K562 (cell line): Measurements from ENCODE around the gene WDR86. TPM values are rescaled to one million over a fixed set of nuclear protein-coding genes. Genes with fewer than 3 reads are reported as not detected.

Experiments
- CBX5 ChIP-seq: IDR thresholded peaks from 2 replicates; pipeline ENCODE4 v1.6.1; 2014; ENCODE audit warnings: low read depth, borderline replicate concordance
- CHD2 ChIP-seq: IDR thresholded peaks from 2 replicates; pipeline ENCODE4 v1.6.1; 2011; ENCODE audit warnings: low read depth, low read length
- CREB3 ChIP-seq: fragments of 450-650 bp; conservative IDR thresholded peaks from 2 replicates; pipeline ENCODE4 v1.6.1; 2016; ENCODE audit warnings: missing genetic modification characterization, low read depth, mild to moderate bottlenecking, missing compliant biosample characterization, moderate library complexity
- DDX20 ChIP-seq: fragments of 450-650 bp; IDR thresholded peaks from 2 replicates; pipeline ENCODE4 v1.6.1; 2016; ENCODE audit warnings: missing genetic modification characterization, low read depth, mild to moderate bottlenecking, missing compliant biosample characterization, moderate library complexity
- ELF2 ChIP-seq: fragments of 250-450 bp; sonication (Bioruptor Pico); IDR thresholded peaks from 2 replicates; pipeline ENCODE4 v1.5.0; 2021; ENCODE audit warnings: mild to moderate bottlenecking
- ELK3 ChIP-seq: fragments of 450-650 bp; formaldehyde crosslinking; IDR thresholded peaks from 2 replicates; pipeline ENCODE4 v1.4.0; 2020; ENCODE audit warnings: mild to moderate bottlenecking
- EP400 ChIP-seq: fragments of 450-650 bp; IDR thresholded peaks from 2 replicates; pipeline ENCODE4 v1.6.1; 2017; ENCODE audit warnings: antibody characterized with exemption, mild to moderate bottlenecking, moderate library complexity
- FOXP4 ChIP-seq: sonication (generic); formaldehyde crosslinking; IDR thresholded peaks from 2 replicates; pipeline ENCODE4 v1.8.0; 2022; ENCODE audit warnings: mild to moderate bottlenecking, missing genetic modification reagents, borderline replicate concordance
- GABPB1 ChIP-seq: sonication (generic); formaldehyde crosslinking; IDR thresholded peaks from 2 replicates; pipeline ENCODE4 v1.8.0; 2022; ENCODE audit warnings: mild to moderate bottlenecking, missing genetic modification reagents
- MECOM ChIP-seq: fragments of 250-450 bp; sonication (Bioruptor Pico); IDR thresholded peaks from 2 replicates; pipeline ENCODE4 v1.8.0; 2022; ENCODE audit warnings: inconsistent platforms
- MEF2D ChIP-seq: conservative IDR thresholded peaks from 2 replicates; pipeline ENCODE4 v1.6.1; 2016; ENCODE audit warnings: low read depth, missing genetic modification characterization, missing compliant biosample characterization
- MTA2 ChIP-seq: fragments of 450-650 bp; IDR thresholded peaks from 2 replicates; pipeline ENCODE4 v1.6.1; 2016; ENCODE audit warnings: low read depth
- NCOR1 ChIP-seq: fragments of 450-650 bp; IDR thresholded peaks from 2 replicates; pipeline ENCODE4 v1.6.1; 2016; ENCODE audit warnings: mild to moderate bottlenecking, moderate library complexity
- PREB ChIP-seq: sonication (generic); formaldehyde crosslinking; IDR thresholded peaks from 2 replicates; pipeline ENCODE4 v1.8.1; 2023; ENCODE audit warnings: mild to moderate bottlenecking, missing genetic modification reagents
- RBFOX2 ChIP-seq: fragments of 200-400 bp; formaldehyde crosslinking; IDR thresholded peaks from 2 replicates; pipeline ENCODE4 v1.6.1; 2017; ENCODE audit warnings: low read depth, mild to moderate bottlenecking, low read length, moderate library complexity
- RCOR1 ChIP-seq, 2 experiments: IDR thresholded peaks; 2 replicates each; pipeline ENCODE4 v1.6.1; 2012; ENCODE audit warnings: low read depth in 2 of 2, low read length in 2 of 2, borderline replicate concordance in 1 of 2, improper control_type of control experiment in 1 of 2
- SNRNP70 ChIP-seq: fragments of 200-400 bp; formaldehyde crosslinking; optimal IDR thresholded peaks from 2 replicates; pipeline ENCODE3; 2017; ENCODE audit warnings: low read depth, low read length
- SRF ChIP-seq, 2 experiments: fragments of 250-450, 450-650 bp in 1 of 2; sonication (Bioruptor Pico) in 1 of 2; sonication (generic) in 1 of 2; formaldehyde crosslinking; IDR thresholded peaks; 2 replicates each; pipeline versions ENCODE4 v1.5.0 to v1.5.1; 2020 to 2022; ENCODE audit warnings: mild to moderate bottlenecking in 1 of 2, missing genetic modification reagents in 1 of 2
- YBX1 ChIP-seq: fragments of 450-650 bp; IDR thresholded peaks from 2 replicates; pipeline ENCODE4 v1.7.1; 2016; ENCODE audit warnings: mild to moderate bottlenecking
- ZBTB1 ChIP-seq: sonication (generic); formaldehyde crosslinking; IDR thresholded peaks from 2 replicates; pipeline ENCODE4 v1.8.1; 2023; ENCODE audit warnings: missing genetic modification reagents, low read depth, mild to moderate bottlenecking, borderline replicate concordance
- ZFP36 ChIP-seq: fragments of 150-350 bp; IDR thresholded peaks from 2 replicates; pipeline ENCODE4 v1.6.1; 2018; ENCODE audit warnings: low read length, low read depth; ENCODE audit not compliant: partially characterized antibody
- ZNF146 ChIP-seq: IDR thresholded peaks from one replicate; pipeline ENCODE4 v1.6.1; 2018; ENCODE audit warnings: missing compliant biosample characterization; ENCODE audit not compliant: unreplicated experiment
- ZNF224 ChIP-seq: sonication (generic); formaldehyde crosslinking; IDR thresholded peaks from 2 replicates; pipeline ENCODE4 v1.8.0; 2022; ENCODE audit warnings: mild to moderate bottlenecking, missing genetic modification reagents
- ZNF24 ChIP-seq: fragments of 450-650 bp; IDR thresholded peaks from 2 replicates; pipeline ENCODE4 v1.6.1; 2016
- ZNF384 ChIP-seq: IDR thresholded peaks from 2 replicates; pipeline ENCODE4 v1.6.1; 2012; ENCODE audit warnings: low read depth, low read length, improper control_type of control experiment
- ZNF551 ChIP-seq: fragments of 250-450 bp; sonication (Bioruptor Pico); IDR thresholded peaks from 2 replicates; pipeline ENCODE4 v1.5.0; 2021; ENCODE audit warnings: mild to moderate bottlenecking, moderate library complexity
- ZNF586 ChIP-seq: fragments of 450-650 bp; formaldehyde crosslinking; conservative IDR thresholded peaks from 2 replicates; pipeline ENCODE4 v1.4.0; 2020; ENCODE audit warnings: mild to moderate bottlenecking, moderate library complexity
- polyA plus RNA-seq, 8 experiments: library from polyadenylated mRNA; depleted of rRNA in 4 of 8; stranded (reverse) in 5 of 8; unstranded in 3 of 8; fragments of >200 nt; fragmentation: Nextera tagmentation in 2 of 8; fragmentation: Illumina TruSeq in 1 of 8; extraction: Ambion mirVana in 2 of 8; extraction: Trizol in 1 of 8; gene quantifications; 2 replicates each; pipeline versions ENCODE4 v1.2.1 to v1.2.3, GENCODE V29; 2011 to 2014; ENCODE audit warnings: inconsistent platforms in 1 of 8, missing spikeins in 1 of 8
- total RNA-seq, 7 experiments: library from RNA; depleted of rRNA in 6 of 7; stranded (reverse); fragments of >200 nt in 6 of 7; fragmentation: Illumina TruSeq in 2 of 7; extraction: Trizol in 2 of 7; gene quantifications; 2 replicates each; pipeline versions ENCODE4 v1.2.1 to v1.2.3, GENCODE V29; 2011 to 2021; ENCODE audit warnings: low replicate concordance in 1 of 7

The WDR86 gene
- total and polyA plus RNA-seq, 9 of the 15 experiments (the other 6 are each of a cell fraction or from before 2014, with no cell fraction given) = 0.24 TPM; not detected in 8

GRCh38 chr7:151368136-151368571, 41.7 kb downstream of the WDR86 start (continued):
- no peak for TF ChIP-seq MEF2D
- TF ChIP-seq SNRNP70 = peak; percentile 46
- TF ChIP-seq ELK3 (CRISPR knock-in tag) = no peak
- TF ChIP-seq CBX5 = no peak
- no peak for TF ChIP-seq CHD2
- no peak for TF ChIP-seq RBFOX2
- TF ChIP-seq ZNF551 (CRISPR knock-in tag) = no peak
- 0 out of 4 replicates have a peak, but pooled peaks of 1 of the 2 experiments have one; percentile 36 for TF ChIP-seq SRF (CRISPR knock-in tag; IDR thresholded peaks at IDR 0.05)
- TF ChIP-seq ELF2 (CRISPR knock-in tag) = no peak
- TF ChIP-seq PREB (CRISPR knock-in tag) = no peak
- TF ChIP-seq ZNF384 = no peak
- no peak for TF ChIP-seq MTA2
- TF ChIP-seq FOXP4 = no peak
- TF ChIP-seq YBX1 = no peak
- 0 out of 2 replicates have a peak, but pooled peaks have one; percentile 20 for TF ChIP-seq GABPB1 (CRISPR knock-in tag)
- TF ChIP-seq ZNF146 (CRISPR knock-in tag) = no peak
- TF ChIP-seq ZNF24 = peak; percentile 37; the same call in 1 of the 2 replicates
- TF ChIP-seq DDX20 (tag) = no peak
- no peak for TF ChIP-seq EP400
- TF ChIP-seq ZFP36 = peak; percentile 30
- TF ChIP-seq ZBTB1 (CRISPR knock-in tag) = no peak
- no peak for TF ChIP-seq MECOM (CRISPR knock-in tag)
- peak in 1 of 2 experiments; percentile 51; a peak in 1 of 4 replicates for TF ChIP-seq RCOR1 (IDR thresholded peaks at IDR 0.05; ENCODE audit: borderline replicate concordance in 1 of 2, low read depth in 2 of 2, low read length in 2 of 2)
- no peak for TF ChIP-seq NCOR1
- no peak for TF ChIP-seq CREB3 (tag)
- TF ChIP-seq ZNF586 (CRISPR knock-in tag) = no peak
- no peak for TF ChIP-seq ZNF224 (CRISPR knock-in tag)
